Measurements from ENCODE around the gene RGS14.
"Not testable (repeated sequence)": the region's sequence is repeated elsewhere in the genome, so short reads cannot be mapped to it uniquely, and the experiment has no call there.

Gene RGS14

DNA sequence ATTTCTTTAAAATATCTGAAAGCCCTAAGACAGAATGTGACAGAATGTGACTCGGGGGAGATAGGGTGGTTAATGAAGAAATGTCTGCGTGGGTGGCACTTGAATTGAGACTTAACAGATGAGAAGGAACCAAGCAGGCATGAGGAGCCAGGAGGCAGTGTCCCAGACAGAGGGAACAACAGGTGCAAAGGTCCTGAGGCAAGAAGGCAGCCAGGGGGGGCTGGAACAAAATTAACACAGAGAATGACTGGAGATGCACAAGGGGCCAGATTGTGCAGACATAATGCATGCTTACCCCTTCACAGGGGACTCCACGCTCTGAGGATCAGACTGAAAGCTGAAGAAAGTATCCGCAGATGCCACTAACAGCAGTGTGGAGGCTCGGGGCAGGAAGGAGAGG, 8.0 kb upstream of the RGS14 start:
- no peak for DNase-seq (ENCODE audit: low spot score)

DNA sequence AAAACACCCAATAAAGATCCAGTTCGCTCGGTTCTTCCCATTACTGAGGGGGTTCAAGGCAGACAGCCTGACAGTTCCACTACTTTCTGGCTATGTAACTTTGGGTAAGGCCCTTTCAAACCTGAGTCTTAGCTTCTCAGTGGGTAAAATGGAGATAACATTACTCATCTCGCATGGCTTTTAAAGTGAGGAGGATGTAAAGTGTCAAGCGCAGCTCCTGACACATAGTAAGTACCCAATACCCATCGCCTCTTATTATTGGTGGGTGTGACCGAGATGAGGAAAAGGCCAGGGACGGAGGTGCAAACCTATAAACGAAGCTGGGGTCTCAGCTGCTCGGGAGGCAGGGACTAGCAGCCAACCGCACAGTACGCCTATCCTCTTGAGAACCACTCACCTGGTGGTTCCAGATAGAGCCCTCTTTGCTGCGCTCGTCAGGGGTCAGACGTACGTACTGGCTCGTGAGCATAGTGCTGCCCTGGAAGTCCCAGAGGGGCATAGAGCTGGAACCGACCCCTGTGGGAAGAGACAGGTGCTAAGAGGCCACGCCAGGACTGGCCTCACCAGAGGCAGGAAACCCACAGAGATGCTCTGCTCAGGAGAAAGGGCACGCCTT, 6.8 kb upstream of the RGS14 start:
- DNase-seq (ENCODE audit: low spot score) = no peak

DNA sequence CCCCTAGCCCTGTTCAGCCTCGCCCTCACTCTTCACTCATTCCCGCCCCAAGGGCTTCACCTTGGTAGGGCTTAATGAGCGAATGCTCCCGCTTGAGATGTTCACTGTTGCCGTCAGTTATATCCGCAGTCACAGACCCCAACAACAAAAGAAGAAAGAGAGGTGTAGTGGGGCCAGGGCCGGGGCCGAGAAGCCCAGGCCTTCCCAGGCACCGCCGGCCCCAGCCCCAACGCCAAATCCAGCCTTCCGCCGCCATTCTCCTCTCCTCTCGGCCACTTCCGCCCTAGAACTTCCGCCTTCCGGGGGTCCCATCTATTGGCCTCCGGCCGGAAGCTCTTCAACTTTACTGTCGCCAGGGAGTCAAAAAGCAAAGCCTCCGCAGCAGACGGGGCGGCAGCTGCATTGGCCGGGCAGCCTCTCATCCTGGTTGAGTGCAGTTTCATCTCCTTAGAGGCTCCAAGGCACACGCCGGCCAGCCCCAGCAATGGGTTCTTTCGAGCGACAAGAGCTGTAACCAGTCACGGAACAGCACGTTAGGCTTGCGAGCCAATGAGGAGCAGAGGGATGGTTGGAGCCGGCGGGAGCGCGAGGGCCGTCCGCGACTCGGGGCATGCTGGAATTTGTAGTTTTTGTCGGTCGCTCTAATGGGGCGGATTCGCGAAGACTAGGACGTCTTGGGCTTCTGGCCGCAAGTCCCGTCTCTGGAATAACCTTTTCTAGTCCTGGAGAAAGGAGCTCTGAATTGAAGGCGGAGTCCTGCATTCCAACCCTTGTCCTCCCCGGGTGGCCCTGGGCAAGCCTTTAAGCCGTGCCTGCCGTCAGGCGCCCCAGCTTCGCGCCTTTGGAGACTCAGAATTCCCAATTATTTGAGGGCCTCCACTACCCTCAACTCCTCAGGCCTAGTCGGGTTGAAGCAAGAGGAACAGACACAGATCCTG, 6.1 kb upstream of the RGS14 start, which contains the start of gene LMAN2:
Gene LMAN2, minus strand, starts transcription at position 277 of the 938 bp plus-strand sequence. Its CDS starts 21 bp downstream, at position 256.
- peak; percentile 98 for DNase-seq (ENCODE audit: low spot score)

DNA sequence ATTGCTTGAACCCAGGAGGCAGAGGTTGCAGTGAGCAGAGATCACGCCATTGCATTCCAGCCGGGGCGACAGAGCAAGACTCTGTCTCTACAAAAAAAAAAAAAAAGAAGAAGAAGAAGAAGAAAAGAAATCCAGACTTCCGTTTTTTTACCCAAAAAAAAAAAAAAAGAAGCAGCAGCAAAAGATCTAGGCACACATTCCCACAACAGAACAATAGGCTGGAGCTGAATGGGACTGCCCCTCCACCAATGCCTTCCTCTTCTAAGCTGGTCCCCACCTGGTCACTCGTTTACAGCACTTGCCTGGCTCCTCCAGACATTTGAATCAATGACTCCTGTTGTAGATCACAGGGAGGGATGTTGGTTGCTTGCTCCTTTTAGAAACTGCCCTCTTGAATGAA, 4.6 kb upstream of the RGS14 start:
- DNase-seq (ENCODE audit: low spot score) = no peak

DNA sequence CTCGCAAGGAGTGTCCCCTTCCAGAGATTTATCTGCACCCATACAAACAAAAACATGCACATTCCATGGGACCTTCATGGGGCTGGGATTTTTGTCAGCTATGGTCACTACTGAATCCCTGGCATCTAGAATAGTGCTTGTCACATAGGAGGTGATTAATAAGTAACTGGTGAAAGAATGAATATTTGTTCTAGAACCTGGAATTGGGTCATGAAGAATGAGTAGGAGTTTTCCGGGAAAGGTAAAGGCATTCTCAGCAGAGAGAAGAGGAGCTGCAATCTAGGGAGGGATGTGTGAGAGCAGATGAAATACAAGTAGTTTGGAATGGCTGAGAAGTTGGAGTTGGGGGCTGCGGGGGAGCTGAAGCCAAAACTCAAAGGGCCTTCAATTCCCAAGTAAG, 3.5 kb upstream of the RGS14 start:
- no peak for DNase-seq (ENCODE audit: low spot score)

DNA sequence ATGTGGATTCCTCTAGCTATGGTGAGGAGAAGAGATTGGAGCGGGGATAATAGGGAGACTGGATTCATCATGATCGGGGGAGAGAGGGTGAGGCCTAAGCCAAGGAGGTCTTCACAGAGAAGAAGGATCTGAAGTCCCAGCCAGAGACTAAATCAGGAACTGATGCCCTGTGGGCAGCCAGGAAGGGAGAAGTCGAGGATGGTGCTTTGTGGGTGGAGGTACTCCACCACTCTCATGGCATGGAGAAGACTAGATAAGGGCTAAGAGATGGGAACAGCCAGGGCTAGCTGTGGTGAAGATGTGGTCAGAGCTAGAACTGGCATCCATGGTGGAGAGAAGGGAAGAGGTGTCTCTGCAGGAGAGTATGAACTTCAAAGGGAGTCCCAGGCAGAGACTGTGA, 3.0 kb upstream of the RGS14 start:
- DNase-seq (ENCODE audit: low spot score) = no peak

DNA sequence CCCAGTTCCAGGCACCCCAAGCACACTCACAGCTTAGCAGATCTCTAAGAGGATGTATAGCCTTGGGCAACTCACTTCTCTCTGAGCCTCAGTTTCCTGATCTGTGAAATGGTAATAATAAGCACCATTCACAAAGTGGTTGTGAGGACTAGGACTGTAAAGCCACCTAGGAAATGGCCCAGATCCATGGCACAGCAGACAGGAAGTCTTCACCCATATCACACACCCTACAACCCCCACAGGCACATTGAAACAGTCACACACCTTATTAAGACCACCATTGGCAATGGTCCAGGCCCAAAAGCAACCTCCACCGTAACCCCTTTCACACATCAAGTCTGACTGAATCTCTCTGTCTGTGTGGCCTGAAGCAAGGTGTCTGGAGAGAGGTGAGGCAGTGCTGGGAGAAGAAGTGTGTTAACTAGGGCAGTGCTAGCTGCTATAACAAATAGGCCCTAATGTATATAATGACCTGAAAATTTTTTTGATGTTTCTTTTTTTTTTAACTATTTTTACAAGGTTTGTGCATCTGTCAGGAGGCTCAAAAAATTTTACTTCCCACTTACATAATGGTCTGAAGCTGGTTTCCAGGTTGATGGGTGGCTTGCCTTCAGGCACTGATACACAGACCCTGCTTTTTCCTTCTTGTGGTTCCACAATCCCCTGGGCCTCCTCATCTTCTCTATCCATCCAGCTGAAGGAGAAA, 2.4 kb upstream of the RGS14 start:
- DNase-seq (ENCODE audit: low spot score) = no peak

DNA sequence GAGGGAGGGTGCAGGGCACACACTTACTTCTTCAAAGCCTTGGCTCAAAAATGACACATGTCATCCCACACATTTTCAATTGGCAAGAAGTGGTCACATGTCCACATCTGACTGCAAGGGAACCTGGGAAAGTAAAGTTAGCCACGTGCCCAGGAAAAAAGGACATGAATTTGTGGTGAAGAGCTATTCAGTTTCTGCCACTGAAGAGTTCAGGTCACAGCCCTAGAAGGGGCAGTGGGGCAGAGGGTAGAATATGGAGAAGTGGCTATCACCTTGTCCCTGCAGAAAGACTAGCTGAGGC, 1.9 kb upstream of the RGS14 start:
- DNase-seq (ENCODE audit: low spot score) = no peak

DNA sequence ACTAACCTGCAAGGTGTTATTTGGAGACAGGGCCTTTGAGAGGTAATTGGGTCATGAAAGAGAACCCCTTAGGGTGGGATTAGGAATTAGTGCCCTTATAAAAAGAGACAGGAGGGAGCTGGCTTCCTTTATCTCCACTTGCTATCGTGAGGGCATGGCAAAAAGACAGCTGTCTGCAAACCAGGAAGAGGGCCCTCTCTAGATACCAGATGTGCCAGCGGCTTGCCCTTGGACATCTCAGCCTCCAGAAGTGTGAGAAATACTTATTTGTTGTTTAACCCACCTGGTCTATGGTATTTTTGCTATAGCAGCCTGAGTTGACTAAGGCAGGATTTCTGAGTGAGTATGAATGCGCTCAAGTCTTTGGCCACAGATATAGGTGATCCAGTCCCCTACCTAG, 978 bp upstream of the RGS14 start:
- no peak for DNase-seq (ENCODE audit: low spot score)

DNA sequence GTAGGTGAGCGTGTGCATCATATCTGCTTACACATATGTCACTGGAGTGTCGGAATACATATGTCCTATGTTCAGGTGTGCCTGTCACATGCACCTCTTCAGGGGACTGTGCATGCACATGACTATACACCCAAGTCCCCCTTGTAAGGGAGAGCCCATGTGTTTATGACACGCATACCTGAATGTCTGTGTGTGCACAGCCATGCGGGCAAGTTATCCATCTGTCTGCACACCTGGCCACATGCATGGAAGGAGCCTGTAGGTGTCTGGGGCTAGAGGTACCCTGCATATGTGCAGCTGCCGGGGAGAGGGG, 622 bp upstream of the RGS14 start:
- no peak for DNase-seq (ENCODE audit: low spot score)

DNA sequence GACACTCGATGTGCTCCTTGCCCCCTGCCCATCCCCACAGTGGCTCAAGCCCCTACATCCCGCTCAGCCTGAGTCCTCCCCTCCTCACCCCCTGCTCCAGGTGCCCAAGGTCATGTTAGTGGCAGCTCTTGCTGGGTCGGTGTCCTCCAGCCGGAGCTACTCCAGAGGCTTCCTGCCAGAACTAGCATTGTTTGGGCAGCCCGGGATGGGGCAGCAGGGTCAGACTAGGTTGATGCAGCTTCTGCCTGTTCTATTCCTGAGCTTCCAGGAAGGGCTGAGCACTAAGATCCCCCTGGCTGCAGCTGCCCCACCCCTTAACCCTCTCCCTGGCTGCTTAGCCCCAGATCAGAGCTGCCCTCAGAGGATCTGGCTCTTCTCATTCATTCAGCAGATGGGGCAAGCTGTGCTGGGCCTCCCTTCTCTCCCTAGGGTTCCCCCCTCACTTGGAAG, 671 bp downstream of the RGS14 start:
- no peak for DNase-seq (ENCODE audit: low spot score)

DNA sequence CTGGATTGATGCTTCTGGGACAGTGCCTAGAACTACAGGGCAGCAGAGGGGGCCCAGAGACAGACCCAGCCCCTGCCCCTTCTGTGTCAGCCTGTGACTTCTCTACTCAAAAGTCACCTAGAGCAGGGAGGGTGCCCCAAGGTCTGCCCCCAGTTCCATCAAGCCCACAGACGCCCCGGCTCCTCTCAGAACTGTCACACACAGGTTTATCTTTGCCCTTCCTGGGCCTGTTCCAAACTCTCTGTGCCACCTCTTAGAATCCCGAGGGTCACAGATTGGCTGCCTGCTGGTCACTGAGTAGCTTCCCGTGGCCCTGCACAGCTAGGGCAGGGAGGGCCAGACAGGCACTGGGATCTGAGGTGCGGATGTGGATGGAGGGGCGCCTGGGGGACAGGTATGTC, 1.7 kb downstream of the RGS14 start:
- DNase-seq (ENCODE audit: low spot score) = no peak

DNA sequence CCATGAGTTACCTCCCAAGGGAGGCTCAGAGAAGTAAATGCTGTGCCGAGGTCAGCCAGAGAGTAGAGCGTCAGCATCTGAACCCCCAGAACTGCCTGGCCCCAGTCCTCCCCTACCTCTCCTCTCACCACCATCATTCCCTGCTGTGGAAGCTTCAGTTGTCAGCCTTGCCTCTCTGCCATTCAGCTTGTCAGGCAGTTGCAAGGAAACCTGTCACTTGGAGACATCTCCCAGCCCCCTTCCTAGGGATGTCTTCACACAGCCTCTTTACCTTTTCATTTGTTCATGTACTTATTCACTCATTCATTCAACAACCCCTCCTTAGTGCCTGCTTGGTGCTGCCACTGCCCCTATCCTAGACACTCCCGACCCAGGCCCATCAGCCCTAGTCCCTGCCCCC, 2.1 kb downstream of the RGS14 start:
- no peak for DNase-seq (ENCODE audit: low spot score)

DNA sequence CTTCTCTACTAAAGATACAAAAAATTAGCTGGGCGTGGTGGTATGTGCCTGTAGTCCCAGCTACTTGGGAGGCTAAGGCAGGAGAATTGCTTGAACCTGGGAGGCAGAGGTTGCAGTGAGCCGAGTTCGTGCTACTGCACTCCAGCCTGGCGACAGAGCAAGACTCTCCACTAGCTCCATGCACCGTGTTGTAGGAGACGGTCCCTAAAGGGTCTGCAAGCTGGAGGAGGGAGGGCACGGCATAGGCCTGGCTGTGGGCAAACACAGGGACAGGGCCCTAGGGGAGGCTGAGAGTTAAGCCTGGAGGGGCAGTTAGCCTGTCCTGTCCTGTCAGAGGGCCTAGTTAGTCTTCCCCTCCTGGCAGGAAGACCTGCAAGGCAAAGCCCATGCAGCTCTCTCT, 3.0 kb downstream of the RGS14 start:
- not testable (repeated sequence) for DNase-seq (ENCODE audit: low spot score)

DNA sequence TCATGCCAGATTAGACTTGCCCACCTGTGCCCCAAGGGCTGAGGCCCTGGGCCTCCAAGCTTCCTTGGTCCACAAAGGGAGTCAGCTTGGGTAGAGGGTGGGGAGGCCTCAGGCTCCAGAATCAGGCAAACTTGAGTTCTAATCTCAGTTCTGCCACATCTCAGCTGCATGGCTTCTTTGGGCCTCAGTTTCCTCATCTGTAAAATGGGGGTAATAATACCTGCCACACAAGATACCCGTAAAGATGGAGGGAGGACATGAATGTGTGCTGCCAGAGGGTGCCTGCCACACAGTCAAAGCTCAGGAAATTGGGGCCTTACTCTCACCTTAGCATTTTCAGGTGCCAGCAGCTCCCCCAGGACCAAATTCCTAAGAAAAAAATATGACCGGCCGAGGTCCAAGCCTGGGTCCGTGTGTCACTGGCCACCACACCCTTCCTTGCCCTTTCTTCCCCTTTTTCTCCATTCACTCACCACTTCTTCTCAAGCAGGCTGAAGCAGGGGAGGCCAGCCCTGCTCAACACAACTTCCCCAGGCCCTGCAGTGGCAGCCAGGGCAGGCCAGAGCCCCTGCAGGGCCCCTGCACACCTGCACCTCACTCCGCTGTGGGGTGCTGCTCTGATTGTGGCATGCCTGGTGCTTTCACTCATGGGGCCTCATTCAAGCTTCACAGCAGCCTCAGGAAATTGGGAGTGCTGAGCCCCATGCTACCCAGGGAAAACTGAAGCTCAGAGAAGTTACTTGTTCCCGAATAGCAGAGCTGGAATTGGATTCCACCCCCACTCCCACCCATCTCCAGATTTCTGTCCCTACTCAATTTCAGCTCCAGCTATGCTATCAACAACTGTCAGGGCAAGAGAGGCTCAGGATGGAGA, 3.9 kb downstream of the RGS14 start:
- no peak for DNase-seq (ENCODE audit: low spot score)

DNA sequence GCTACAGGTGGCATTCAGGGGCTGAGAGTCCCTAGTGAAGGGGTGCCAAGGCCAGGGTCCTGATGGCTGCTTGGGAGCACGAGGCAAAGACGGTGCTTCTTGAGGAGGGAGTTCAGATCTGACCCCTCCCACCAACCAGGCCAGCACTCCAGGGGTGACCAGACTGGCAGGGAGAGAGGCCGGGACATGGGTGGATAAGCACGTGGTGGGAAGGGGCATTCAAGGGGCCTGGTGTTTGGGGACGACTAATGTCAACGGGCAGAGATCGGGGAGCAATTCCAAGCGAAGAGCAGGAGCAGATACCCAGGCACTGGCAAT, 4.5 kb downstream of the RGS14 start:
- no peak for DNase-seq (ENCODE audit: low spot score)

DNA sequence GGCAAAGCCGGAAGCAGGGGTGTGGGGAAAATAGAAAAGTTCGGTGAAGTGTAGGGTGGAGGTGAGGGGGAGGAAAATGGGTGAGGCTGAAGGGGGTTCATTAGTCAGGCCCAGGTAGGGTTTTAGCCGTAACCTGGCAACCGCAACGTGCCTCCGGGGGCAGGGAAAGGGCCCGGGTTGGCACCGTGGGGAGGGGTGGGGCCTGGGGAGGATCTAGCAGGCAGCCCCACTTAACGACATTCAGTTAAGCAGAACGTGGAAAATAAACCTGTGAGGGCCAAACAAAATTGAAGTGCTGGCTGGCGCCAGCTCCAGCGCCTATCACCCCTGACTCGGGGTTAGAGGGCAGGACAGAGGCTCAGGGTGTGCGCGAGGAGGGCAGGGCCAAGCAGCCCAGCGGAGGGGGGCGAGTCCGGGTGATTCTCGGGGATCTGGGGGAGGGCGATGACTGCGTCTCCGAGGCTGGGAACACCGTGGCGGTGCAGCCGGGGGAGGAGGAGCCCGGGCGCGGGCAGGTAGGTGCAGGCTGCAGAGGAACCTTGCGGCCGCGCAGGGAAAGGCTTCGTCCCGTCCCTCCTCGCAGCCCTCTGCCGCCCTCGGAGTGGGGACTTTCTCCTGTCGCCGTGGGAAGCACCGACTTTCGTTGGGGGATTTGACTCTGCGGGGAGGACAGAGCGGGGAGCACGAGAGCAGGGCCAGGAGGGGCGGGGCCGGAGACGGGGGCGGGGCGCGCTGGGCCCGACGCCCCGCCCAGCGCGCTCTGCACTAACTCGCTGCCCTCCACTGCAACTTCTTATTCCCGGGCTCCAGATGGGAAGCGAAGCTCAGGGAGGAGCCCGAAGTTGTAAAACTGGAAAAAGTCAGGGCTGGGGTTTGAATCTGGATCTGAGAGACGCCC, 5.1 kb downstream of the RGS14 start:
- peak; percentile 72 for DNase-seq (ENCODE audit: low spot score)

DNA sequence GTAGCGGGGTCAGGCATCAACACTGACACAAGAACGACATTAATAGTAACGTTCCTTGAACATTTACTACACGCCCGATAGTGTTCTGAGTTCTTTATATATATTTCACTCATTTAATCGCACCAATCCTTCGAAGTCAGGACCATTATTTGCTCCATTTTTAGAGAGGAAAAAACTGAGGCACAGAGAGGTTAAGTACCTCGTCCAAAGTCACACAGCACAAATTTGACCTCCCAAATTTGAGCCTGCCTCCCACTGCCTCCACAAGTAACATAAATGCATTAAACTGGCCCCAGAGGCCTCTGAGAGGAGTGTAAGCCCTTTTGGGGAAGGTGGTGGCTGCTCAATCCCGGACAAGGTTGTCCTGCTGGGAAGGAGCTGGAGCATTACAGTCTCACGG, 5.8 kb downstream of the RGS14 start:
- DNase-seq (ENCODE audit: low spot score) = no peak

DNA sequence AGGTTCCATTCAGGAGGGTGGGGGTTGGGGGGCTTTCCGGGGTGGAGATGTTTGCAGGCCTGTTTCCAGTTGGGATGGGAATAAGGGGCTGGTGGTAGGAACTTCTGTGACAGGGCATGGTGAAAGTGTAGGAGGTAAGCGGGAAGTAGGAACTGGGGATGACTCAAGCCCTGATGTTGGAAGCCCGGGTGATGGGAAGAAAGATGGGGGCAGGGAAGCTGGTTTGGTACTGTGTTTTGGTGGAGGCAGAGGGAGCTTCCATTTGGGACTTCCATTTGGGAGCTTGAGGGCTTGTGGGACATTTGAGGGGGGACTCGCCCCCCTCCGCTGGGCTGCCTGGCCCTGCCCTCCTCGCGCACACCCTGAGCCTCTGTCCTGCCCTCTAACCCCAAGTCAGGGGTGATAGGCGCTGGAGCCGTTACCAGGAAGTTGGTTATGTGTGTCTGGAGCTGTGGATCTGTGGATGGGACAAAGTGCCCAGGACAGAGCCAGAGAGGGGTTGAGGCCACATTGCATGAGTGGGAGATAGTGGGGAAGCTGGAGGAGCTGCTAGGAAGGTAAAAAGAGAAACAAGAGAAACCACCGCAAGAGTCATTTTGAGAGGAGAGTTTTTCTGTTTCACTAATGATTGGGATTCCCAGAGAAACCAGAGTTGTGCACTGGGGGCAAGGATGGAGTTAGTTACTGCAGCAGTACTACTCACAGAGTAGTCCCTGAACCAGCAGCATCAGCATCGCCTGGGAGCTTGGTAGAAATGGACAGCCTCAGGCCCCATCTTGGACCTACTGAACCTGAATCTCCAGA, 6.6 kb downstream of the RGS14 start:
- DNase-seq (ENCODE audit: low spot score) = no peak

DNA sequence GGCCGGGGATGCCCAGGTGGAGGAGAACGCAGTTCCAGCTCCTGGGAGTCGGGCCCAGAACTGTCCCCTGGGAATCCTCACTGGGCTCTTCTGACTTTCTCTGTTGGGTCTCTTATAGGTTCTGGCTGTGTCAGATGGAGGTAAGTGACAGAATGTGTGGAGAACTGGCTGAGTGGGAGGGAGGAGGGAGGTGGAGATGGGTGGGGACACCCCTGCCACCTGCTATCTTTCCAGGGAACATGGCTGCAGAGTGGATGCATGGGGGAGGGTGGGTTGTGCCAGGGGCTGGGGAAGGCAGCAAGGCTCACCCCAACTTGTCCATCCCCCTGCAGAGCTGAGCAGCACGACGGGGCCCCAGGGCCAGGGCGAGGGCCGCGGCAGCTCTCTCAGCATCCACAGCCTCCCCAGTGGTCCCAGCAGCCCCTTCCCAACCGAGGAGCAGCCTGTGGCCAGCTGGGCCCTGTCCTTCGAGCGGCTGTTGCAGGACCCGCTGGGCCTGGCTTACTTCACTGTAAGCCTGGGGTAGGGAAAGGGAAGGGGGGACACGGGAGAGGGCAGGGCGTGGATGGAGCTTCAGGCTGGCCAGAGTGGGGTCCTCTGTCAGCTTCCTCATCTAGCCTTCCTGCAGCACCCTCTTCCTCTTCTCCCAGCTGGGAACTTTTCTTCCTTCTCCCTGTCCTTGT, 8.3 kb downstream of the RGS14 start:
- no peak for DNase-seq (ENCODE audit: low spot score)
